Subcutaneous adipose tissue (tissue), 4 donors: Measurements from ENCODE around the gene WWP2. TPM values are rescaled to one million over a fixed set of nuclear protein-coding genes. Genes with fewer than 3 reads are reported as not detected.

ENCODE experiments used
- CTCF ChIP-seq: fragments of 450-650 bp; IDR thresholded peaks from one replicate; pipeline ENCODE4 v1.5.1; 2016; ENCODE audit warnings: low read depth, mild to moderate bottlenecking, control low read depth, antibody characterized with exemption, moderate library complexity
- total RNA-seq, 4 donors: library from RNA; depleted of rRNA; stranded (reverse); fragments of >200 nt; gene quantifications; one replicate each; pipeline ENCODE4 v1.1.0, GENCODE V29; 2016

The WWP2 gene
- total RNA-seq, 4 donors from 2014 or later, result 20.2 to 48.7 (median 34.7) TPM

- no peak for TF ChIP-seq CTCF
Observed at GRCh38 chr16:69754469-69755310, 7.4 kb upstream of the WWP2 start, which contains the start of gene NOB1. TSS of gene NOB1 (minus strand) at chr16:69754926. CDS start at chr16:69754910, 16 bp downstream.

- no peak for TF ChIP-seq CTCF
Observed at GRCh38 chr16:69756705-69757104, 5.4 kb upstream of the WWP2 start.

GRCh38 chr16:69762814-69763598, 874 bp downstream of the WWP2 start:
- no peak for TF ChIP-seq CTCF

- TF ChIP-seq CTCF, result no peak
Observed at GRCh38 chr16:69763599-69763942, 1.4 kb downstream of the WWP2 start.

- no peak for TF ChIP-seq CTCF
Observed at GRCh38 chr16:69767459-69768229, 5.5 kb downstream of the WWP2 start.

- no peak for TF ChIP-seq CTCF
Observed at GRCh38 chr16:69768666-69769065, 6.5 kb downstream of the WWP2 start.

GRCh38 chr16:69769404-69769803, 7.3 kb downstream of the WWP2 start:
- TF ChIP-seq CTCF, result no peak
